OCI-LY7 (cell line): ENCODE results near the gene FARSA.

Experiments used
- EZH2phosphoT487 ChIP-seq: fragments of 200-600 bp; sonication (generic); IDR thresholded peaks from 2 replicates; pipeline ENCODE4 v1.6.1; 2018; ENCODE audit warnings: low read depth, borderline replicate concordance, mild to moderate bottlenecking, mixed run types, antibody characterized with exemption, low read length, moderate library complexity, mixed read lengths
- TF ChIP-seq, protein P1 (sequence below): fragments of 200-600 bp; sonication (generic); conservative IDR thresholded peaks from 2 replicates; pipeline ENCODE4 v1.5.1; 2014; ENCODE audit warnings: mild to moderate bottlenecking, antibody characterized with exemption, low read length, moderate library complexity, mixed read lengths

DNA sequence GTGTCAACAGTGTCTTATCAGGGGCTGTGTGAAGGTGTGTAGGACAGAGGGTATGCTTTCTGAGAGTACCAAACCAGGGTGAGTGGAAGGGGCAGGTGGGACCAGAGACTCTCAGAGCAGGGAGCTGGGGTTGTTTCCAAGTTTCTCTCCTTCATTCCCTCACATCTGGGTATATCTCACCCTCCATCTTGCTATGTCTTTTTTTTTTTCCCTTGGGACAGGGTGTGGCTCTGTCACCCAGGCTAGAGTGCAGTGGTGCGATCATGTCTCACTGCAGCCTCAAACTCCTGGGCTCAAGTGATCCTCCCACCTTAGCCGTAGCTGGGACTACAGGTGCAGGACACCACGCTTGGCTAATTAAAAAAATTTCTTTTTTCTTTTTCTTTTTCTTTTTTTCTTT is 46.5 kb upstream of the FARSA start:
- TF ChIP-seq, protein P1, sequence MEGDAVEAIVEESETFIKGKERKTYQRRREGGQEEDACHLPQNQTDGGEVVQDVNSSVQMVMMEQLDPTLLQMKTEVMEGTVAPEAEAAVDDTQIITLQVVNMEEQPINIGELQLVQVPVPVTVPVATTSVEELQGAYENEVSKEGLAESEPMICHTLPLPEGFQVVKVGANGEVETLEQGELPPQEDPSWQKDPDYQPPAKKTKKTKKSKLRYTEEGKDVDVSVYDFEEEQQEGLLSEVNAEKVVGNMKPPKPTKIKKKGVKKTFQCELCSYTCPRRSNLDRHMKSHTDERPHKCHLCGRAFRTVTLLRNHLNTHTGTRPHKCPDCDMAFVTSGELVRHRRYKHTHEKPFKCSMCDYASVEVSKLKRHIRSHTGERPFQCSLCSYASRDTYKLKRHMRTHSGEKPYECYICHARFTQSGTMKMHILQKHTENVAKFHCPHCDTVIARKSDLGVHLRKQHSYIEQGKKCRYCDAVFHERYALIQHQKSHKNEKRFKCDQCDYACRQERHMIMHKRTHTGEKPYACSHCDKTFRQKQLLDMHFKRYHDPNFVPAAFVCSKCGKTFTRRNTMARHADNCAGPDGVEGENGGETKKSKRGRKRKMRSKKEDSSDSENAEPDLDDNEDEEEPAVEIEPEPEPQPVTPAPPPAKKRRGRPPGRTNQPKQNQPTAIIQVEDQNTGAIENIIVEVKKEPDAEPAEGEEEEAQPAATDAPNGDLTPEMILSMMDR: no peak
- no peak for TF ChIP-seq EZH2phosphoT487
